Gastrocnemius medialis (tissue), 4 donors: Measurements from ENCODE around the gene ACO2.

Experiments used
- POLR2A ChIP-seq, 2 donors: fragments of 450-650 bp; IDR thresholded peaks; one replicate each; pipeline ENCODE4 v1.6.1; 2017; ENCODE audit warnings: antibody characterized with exemption in 2 of 2, mild to moderate bottlenecking in 2 of 2, moderate library complexity in 2 of 2
- TF ChIP-seq, protein P1 (sequence below), 5 experiments: fragments of 450-650 bp in 3 of 5; fragments of 200-600 bp in 2 of 5; sonication (generic) in 2 of 5; IDR thresholded peaks in 4 of 5; conservative IDR thresholded peaks in 1 of 5; 1 replicate in 4 of 5; 2 replicates in 1 of 5; pipeline ENCODE4 v1.5.1; 2016 to 2019; ENCODE audit warnings: antibody characterized with exemption in 5 of 5, mild to moderate bottlenecking in 3 of 5, moderate library complexity in 3 of 5

DNA sequence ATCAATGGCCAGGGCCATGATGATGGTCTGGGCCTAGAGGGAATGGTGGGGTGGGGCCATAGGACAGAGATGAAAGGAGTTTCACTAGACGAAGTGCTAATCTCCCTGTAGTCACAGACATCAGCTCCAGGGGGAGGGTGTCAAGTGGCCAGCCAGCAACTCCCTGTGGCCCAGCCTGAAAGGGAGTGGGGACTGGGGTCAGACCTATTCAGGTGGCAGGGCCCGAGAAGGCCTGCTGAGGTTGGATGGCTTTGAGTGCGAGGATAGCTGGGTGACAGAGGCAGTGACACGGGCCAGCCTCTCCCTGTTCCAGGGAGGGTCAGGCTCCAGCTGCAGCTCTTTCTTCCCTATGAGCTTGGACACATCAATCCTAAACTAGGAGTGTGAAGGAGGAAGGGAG lies 33.4 kb upstream of the ACO2 start:
- TF ChIP-seq, protein P1, sequence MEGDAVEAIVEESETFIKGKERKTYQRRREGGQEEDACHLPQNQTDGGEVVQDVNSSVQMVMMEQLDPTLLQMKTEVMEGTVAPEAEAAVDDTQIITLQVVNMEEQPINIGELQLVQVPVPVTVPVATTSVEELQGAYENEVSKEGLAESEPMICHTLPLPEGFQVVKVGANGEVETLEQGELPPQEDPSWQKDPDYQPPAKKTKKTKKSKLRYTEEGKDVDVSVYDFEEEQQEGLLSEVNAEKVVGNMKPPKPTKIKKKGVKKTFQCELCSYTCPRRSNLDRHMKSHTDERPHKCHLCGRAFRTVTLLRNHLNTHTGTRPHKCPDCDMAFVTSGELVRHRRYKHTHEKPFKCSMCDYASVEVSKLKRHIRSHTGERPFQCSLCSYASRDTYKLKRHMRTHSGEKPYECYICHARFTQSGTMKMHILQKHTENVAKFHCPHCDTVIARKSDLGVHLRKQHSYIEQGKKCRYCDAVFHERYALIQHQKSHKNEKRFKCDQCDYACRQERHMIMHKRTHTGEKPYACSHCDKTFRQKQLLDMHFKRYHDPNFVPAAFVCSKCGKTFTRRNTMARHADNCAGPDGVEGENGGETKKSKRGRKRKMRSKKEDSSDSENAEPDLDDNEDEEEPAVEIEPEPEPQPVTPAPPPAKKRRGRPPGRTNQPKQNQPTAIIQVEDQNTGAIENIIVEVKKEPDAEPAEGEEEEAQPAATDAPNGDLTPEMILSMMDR (IDR thresholded peaks at IDR 0.05 in 4 of 5, conservative IDR thresholded peaks at IDR 0.05 in 1 of 5), result no peak
- TF ChIP-seq POLR2A (IDR thresholded peaks at IDR 0.05), result no peak
